ENCODE measurements around the gene TMEM108. TPM values are rescaled to one million over a fixed set of nuclear protein-coding genes. Genes with fewer than 3 reads are reported as not detected.

The TMEM108 gene
- total RNA-seq, 2 experiments from 2014 or later = not detected

DNA sequence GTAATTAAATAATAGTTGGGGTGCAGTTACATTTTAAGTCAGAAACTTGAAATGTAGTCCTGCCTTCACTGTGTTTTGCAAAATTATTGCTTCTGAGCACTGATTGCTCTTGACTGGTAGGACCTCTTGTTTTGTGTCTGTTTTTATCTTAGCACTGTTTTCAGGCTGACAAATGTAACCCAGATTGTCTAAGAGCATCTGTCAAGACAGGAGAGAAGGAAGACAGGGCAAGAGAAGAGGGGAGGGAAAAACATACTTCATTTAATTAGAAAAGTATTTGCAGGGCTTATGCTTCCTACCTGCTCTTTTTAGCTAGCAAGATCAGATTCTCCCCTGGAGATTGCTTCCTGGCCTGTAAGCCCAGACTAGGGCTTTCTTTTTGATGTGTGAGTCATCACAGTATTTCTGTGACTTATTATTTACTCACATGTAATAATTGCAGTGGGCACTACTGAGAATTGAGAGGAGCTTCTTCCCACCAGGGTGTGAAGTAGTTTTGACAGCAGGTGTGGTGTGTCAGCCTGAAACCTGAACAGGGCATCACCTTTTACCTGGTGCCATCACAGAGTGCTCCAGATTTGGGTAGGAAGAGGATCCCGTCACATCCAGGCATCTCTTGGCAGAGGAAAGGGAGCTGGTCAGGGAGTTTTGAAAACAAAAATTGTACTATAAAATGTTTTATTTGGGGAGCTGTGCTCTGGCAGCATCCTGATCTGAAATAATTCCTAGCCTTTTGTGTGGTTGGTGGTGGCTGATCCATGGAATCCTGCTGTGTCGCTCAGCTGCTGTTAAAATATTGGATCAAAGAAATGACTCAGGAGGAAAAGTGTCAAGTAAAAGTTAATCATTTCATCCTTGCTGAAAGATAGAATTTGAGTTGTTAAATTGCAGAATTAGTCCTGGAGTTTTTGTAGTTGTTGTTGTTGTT is 98.2 kb downstream of the TMEM108 start:
- no peaks in the 10 kb centered on the region for H3K79me2 ChIP-seq (ENCODE audit: insufficient read depth, low read depth, low read length)
- intact Hi-C loops (cut with micrococcal nuclease; ENCODE audit: unreplicated experiment) = no loop called here
- POLR2A ChIA-PET = no interaction called here
- TF ChIP-seq, protein P1, sequence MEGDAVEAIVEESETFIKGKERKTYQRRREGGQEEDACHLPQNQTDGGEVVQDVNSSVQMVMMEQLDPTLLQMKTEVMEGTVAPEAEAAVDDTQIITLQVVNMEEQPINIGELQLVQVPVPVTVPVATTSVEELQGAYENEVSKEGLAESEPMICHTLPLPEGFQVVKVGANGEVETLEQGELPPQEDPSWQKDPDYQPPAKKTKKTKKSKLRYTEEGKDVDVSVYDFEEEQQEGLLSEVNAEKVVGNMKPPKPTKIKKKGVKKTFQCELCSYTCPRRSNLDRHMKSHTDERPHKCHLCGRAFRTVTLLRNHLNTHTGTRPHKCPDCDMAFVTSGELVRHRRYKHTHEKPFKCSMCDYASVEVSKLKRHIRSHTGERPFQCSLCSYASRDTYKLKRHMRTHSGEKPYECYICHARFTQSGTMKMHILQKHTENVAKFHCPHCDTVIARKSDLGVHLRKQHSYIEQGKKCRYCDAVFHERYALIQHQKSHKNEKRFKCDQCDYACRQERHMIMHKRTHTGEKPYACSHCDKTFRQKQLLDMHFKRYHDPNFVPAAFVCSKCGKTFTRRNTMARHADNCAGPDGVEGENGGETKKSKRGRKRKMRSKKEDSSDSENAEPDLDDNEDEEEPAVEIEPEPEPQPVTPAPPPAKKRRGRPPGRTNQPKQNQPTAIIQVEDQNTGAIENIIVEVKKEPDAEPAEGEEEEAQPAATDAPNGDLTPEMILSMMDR (conservative IDR thresholded peaks at IDR 0.05; ENCODE audit: low read length) = no peak
- TF ChIP-seq EZH2phosphoT487 (IDR thresholded peaks at IDR 0.05; ENCODE audit: borderline replicate concordance, low read depth, low read length) = no peak
- no peak overlapping the region for H3K4me3 ChIP-seq (ENCODE audit: low read depth, low read length, poor library complexity, severe bottlenecking)
- H3K4me2 ChIP-seq (ENCODE audit: low read length) = no peak overlapping the region
- no peak overlapping the region for H2AFZ ChIP-seq (ENCODE audit: low read length)
- no peak overlapping the region for H3K27ac ChIP-seq (ENCODE audit: low read depth, low read length, poor library complexity, severe bottlenecking)
- no peaks in the 10 kb centered on the region for H4K20me1 ChIP-seq (ENCODE audit: insufficient read depth, low read length)
- H3K9me2 ChIP-seq (ENCODE audit: insufficient read depth, low read length) = no peaks in the 10 kb centered on the region
- no peaks in the 10 kb centered on the region for H3K4me1 ChIP-seq (ENCODE audit: insufficient read depth, low read length, poor library complexity, severe bottlenecking)
- DNase-seq (ENCODE audit: low spot score) = no peak
- H3K9me3 ChIP-seq (ENCODE audit: low read length) = no peaks in the 10 kb centered on the region
- H3K36me3 ChIP-seq (ENCODE audit: insufficient read depth, low read length) = no peaks in the 10 kb centered on the region
- CTCF ChIA-PET (ENCODE audit: unreplicated experiment) = no interaction called here
- BruUV-seq (replicated peaks) = no TSS peak

DNA sequence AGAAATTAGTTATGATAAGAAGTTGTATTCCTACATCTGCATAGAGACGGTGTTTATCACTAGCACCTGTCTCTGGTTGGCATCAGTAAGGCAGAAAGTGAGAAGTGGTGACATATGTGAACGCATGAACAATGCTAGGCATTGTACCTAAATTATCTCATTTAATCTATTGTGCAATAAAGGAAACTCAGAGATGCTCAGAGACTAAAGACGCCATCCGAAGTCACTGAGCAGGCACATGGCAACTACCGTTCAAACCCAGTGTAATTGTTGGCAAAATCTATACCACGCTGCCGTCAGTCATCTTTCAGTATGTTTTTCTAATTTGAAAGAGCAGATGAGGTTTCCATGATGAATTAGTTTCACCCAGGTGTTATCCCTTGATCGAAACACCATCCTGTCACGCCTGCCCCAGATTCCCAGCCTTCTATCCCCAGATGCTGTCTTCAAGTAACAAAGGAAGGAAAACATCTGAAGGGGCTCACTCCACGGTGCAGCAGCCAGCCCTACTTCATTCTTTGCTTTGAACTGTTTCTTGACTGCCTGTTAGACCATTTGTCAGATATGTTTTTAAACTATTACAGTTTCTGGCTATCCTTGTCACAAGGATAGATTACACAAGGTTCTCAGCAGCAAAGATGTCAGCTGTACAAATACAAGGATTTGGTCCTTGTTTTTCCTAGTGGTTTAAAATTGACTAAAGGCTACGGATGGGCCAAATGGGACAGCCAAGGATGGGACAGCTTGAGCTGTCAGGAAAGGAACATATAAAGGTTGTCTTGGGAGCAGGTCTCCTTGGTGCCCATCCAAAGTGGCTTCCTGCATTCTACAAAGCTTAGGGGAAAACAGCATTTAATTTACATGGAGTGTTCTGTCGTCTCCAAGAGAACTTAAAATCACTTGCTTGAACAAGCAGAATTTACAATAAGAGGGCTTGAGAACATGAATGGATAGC is 99.1 kb downstream of the TMEM108 start:
- intact Hi-C loops (cut with micrococcal nuclease; ENCODE audit: unreplicated experiment) = no loop called here
- H3K9me3 ChIP-seq (ENCODE audit: low read length) = no peaks in the 10 kb centered on the region
- ChIA-PET POLR2A (interaction anchor here (0.7 kb wide), 1 partner anchor 163 kb away, joined by 3 read pairs; no protein-coding TSS in a partner anchor), CTCF (ENCODE audit: unreplicated experiment) (no interaction called here)
- H3K9me2 ChIP-seq (ENCODE audit: insufficient read depth, low read length) = no peaks in the 10 kb centered on the region
- no peak overlapping the region for H3K4me2 ChIP-seq (ENCODE audit: low read length)
- no peak for DNase-seq (ENCODE audit: low spot score)
- no peak overlapping the region for H3K27ac ChIP-seq (ENCODE audit: low read depth, low read length, poor library complexity, severe bottlenecking)
- no peaks in the 10 kb centered on the region for H3K79me2 ChIP-seq (ENCODE audit: insufficient read depth, low read depth, low read length)
- no peaks in the 10 kb centered on the region for H3K36me3 ChIP-seq (ENCODE audit: insufficient read depth, low read length)
- H3K4me3 ChIP-seq (ENCODE audit: low read depth, low read length, poor library complexity, severe bottlenecking) = no peak overlapping the region
- TF ChIP-seq EZH2phosphoT487 (IDR thresholded peaks at IDR 0.05; ENCODE audit: borderline replicate concordance, low read depth, low read length) = no peak
- TF ChIP-seq, protein P1 (conservative IDR thresholded peaks at IDR 0.05; ENCODE audit: low read length) = no peak
- H4K20me1 ChIP-seq (ENCODE audit: insufficient read depth, low read length) = no peaks in the 10 kb centered on the region
- no TSS peak for BruUV-seq (replicated peaks)
- no peaks in the 10 kb centered on the region for H3K4me1 ChIP-seq (ENCODE audit: insufficient read depth, low read length, poor library complexity, severe bottlenecking)
- H2AFZ ChIP-seq (ENCODE audit: low read length) = no peak overlapping the region
